Measurements from ENCODE around the gene EIF3D. TPM values are rescaled to one million over a fixed set of nuclear protein-coding genes. Genes with fewer than 3 reads are reported as not detected.
A peak's percentile ranks its signal among the peaks of the same experiment; 100 is the strongest.

The EIF3D gene
- total RNA-seq, 1 donor from 2014 or later: 1,330 TPM

- Histone ChIP-seq H3K27me3 (ENCODE audit: control insufficient read depth, insufficient read depth, low read length) (no peaks in the 10 kb centered on the region), H3K4me3 (ENCODE audit: low read depth, low read length) (no peak overlapping the region), H3K36me3 (ENCODE audit: control insufficient read depth, insufficient read depth, low read length) (no peaks in the 10 kb centered on the region)
- DNase-seq (ENCODE audit: low read depth) (peak; percentile 44), FAIRE-seq (peak; percentile 47)
- peak; percentile 67 for TF ChIP-seq CTCF (IDR thresholded peaks at IDR 0.05; ENCODE audit: insufficient read depth, low read length, severe bottlenecking)
Measured at GRCh38 chr22:36486619-36487384, 42.2 kb downstream of the EIF3D start.

GRCh38 chr22:36481393-36482168, 47.4 kb downstream of the EIF3D start, which contains the start of gene TXN2:
TXN2 (minus strand) TSS chr22:36481640; CDS start chr22:36480837, 803 bp downstream.
- no peaks in the 10 kb centered on the region for H3K27me3 ChIP-seq (ENCODE audit: control insufficient read depth, insufficient read depth, low read length)
- TF ChIP-seq CTCF (IDR thresholded peaks at IDR 0.05; ENCODE audit: insufficient read depth, low read length, severe bottlenecking): no peak
- H3K4me3 ChIP-seq (ENCODE audit: low read depth, low read length): peak within 1 kb of the TSS; percentile 78
- DNase-seq (ENCODE audit: low read depth): peak; percentile 89
- peaks cover 13% of the 10 kb centered on the region for H3K36me3 ChIP-seq (ENCODE audit: control insufficient read depth, insufficient read depth, low read length)
- no peak for FAIRE-seq

- FAIRE-seq (no peak), DNase-seq (ENCODE audit: low read depth) (no peak)
- Histone ChIP-seq H3K4me3 (ENCODE audit: low read depth, low read length) (peak overlapping the region; percentile 78), H3K27me3 (ENCODE audit: control insufficient read depth, insufficient read depth, low read length) (no peaks in the 10 kb centered on the region), H3K36me3 (ENCODE audit: control insufficient read depth, insufficient read depth, low read length) (peaks cover 15% of the 10 kb centered on the region)
- TF ChIP-seq CTCF (IDR thresholded peaks at IDR 0.05; ENCODE audit: insufficient read depth, low read length, severe bottlenecking): no peak
Measured at GRCh38 chr22:36480941-36481392, 48.0 kb downstream of the EIF3D start.

- TF ChIP-seq CTCF (IDR thresholded peaks at IDR 0.05; ENCODE audit: insufficient read depth, low read length, severe bottlenecking): no peak
- Histone ChIP-seq H3K4me3 (ENCODE audit: low read depth, low read length) (no peak overlapping the region), H3K27me3 (ENCODE audit: control insufficient read depth, insufficient read depth, low read length) (no peaks in the 10 kb centered on the region), H3K36me3 (ENCODE audit: control insufficient read depth, insufficient read depth, low read length) (peaks cover 25% of the 10 kb centered on the region)
- DNase-seq (ENCODE audit: low read depth) (no peak), FAIRE-seq (no peak)
Measured at GRCh38 chr22:36478966-36479365, 50.0 kb downstream of the EIF3D start.

DNA sequence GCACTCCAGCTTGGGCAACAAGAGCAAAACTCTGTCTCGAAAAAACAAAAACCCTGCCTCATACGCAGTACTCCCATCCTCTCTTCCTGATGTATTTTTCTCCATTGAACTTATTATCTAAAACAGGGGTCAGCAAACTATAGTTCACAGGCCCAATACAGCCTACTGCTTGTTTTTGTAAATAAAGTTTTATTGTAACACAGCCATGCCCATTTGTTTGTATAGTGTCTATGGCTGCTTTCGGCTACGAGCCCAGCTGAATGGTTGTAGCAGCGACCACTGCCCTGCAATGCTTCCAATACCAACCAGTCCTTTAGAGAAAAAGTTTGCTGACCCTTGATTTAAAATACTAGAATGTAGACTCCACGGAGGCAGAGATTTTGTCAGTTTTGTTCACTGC, 53.6 kb downstream of the EIF3D start:
- no peak for TF ChIP-seq CTCF (IDR thresholded peaks at IDR 0.05; ENCODE audit: insufficient read depth, low read length, severe bottlenecking)
- FAIRE-seq (no peak), DNase-seq (ENCODE audit: low read depth) (no peak)
- Histone ChIP-seq H3K4me3 (ENCODE audit: low read depth, low read length) (no peak overlapping the region), H3K27me3 (ENCODE audit: control insufficient read depth, insufficient read depth, low read length) (no peaks in the 10 kb centered on the region), H3K36me3 (ENCODE audit: control insufficient read depth, insufficient read depth, low read length) (peaks cover 28% of the 10 kb centered on the region)
